Fibroblast of lung (primary cell): Measurements from ENCODE around the gene MCTP2.

Experiments
- EZH2 ChIP-seq: IDR thresholded peaks from 2 replicates; pipeline ENCODE4 v1.5.1; 2012; ENCODE audit warnings: low read length, control low read depth, mild to moderate bottlenecking; ENCODE audit errors: missing control alignments
- TF ChIP-seq, protein P1 (sequence below), 2 donors: IDR thresholded peaks in 1 of 2; conservative IDR thresholded peaks in 1 of 2; 1 replicate in 1 of 2; 2 replicates in 1 of 2; pipeline ENCODE4 v1.5.1; 2011 to 2012; ENCODE audit warnings: low read length in 2 of 2, control low read depth in 1 of 2, inconsistent platforms in 1 of 2, low read depth in 1 of 2, mild to moderate bottlenecking in 1 of 2

DNA sequence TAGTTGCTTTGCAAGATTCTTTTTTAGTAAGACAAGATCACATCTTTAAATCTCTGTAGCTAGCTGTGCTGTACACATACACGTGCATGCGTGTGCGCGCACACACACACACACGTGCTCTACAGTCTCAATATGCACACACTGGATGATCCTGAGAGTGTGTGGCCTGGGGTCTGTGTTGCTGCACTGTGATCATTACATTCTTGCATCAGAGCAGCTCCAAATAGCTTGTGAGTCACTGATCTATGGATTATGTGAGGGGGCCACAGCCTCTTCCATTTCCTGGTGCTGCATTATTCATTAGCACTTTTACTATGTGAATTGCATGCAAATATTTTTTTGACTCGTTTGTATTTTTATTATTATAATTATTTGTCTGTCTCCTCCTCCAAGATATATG lies 34.6 kb downstream of the MCTP2 start:
- TF ChIP-seq, protein P1, sequence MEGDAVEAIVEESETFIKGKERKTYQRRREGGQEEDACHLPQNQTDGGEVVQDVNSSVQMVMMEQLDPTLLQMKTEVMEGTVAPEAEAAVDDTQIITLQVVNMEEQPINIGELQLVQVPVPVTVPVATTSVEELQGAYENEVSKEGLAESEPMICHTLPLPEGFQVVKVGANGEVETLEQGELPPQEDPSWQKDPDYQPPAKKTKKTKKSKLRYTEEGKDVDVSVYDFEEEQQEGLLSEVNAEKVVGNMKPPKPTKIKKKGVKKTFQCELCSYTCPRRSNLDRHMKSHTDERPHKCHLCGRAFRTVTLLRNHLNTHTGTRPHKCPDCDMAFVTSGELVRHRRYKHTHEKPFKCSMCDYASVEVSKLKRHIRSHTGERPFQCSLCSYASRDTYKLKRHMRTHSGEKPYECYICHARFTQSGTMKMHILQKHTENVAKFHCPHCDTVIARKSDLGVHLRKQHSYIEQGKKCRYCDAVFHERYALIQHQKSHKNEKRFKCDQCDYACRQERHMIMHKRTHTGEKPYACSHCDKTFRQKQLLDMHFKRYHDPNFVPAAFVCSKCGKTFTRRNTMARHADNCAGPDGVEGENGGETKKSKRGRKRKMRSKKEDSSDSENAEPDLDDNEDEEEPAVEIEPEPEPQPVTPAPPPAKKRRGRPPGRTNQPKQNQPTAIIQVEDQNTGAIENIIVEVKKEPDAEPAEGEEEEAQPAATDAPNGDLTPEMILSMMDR (conservative IDR thresholded peaks at IDR 0.05 in 1 of 2, IDR thresholded peaks at IDR 0.05 in 1 of 2; ENCODE audit: low read depth in 1 of 2, low read length in 2 of 2), result no peak
- no peak for TF ChIP-seq EZH2
